Ovary (tissue), 9 donors: ENCODE data around the gene RETREG3. TPM values are rescaled to one million over a fixed set of nuclear protein-coding genes. Genes with fewer than 3 reads are reported as not detected.

Source experiments
- DNase-seq, 5 donors: peaks; one replicate each; pipeline ENCODE4 v3.0.0-alpha.2; 2019 to 2020
- H3K27ac ChIP-seq, 2 donors: fragments of 200-600 bp; one replicate each; pipeline versions ENCODE4 v1.5.1 to v1.8.0; 2019 to 2022
- H3K27me3 ChIP-seq: fragments of 200-600 bp; one replicate; pipeline ENCODE4 v1.8.0; 2022
- H3K36me3 ChIP-seq: fragments of 200-600 bp; sonication (generic); one replicate; pipeline ENCODE4 v1.5.1; 2019
- H3K4me1 ChIP-seq: one replicate; pipeline ENCODE4 v1.8.1; 2013; ENCODE audit warnings: mild to moderate bottlenecking, moderate library complexity; ENCODE audit not compliant: insufficient read depth
- H3K4me3 ChIP-seq: fragments of 200-600 bp; sonication (generic); one replicate; pipeline ENCODE4 v1.5.1; 2017
- H3K9me3 ChIP-seq, 2 donors: fragments of 200-600 bp in 1 of 2; sonication (generic) in 1 of 2; one replicate each; pipeline versions ENCODE4 v1.5.1 to v1.8.1; 2013 to 2019; ENCODE audit warnings: mild to moderate bottlenecking in 1 of 2, moderate library complexity in 1 of 2
- CTCF ChIP-seq, 3 donors: fragments of 450-650 bp in 2 of 3; fragments of 200-600 bp in 1 of 3; IDR thresholded peaks; one replicate each; pipeline versions ENCODE4 v1.5.1 to v1.8.0; 2016 to 2022; ENCODE audit warnings: antibody characterized with exemption in 3 of 3, mild to moderate bottlenecking in 1 of 3
- EP300 ChIP-seq: sonication (generic); formaldehyde crosslinking; IDR thresholded peaks from one replicate; pipeline ENCODE4 v1.6.1; 2017; ENCODE audit warnings: antibody characterized with exemption
- POLR2A ChIP-seq: fragments of 450-650 bp; IDR thresholded peaks from one replicate; pipeline ENCODE4 v1.6.1; 2017; ENCODE audit warnings: antibody characterized with exemption, mild to moderate bottlenecking, moderate library complexity
- WGBS, 3 donors: extraction: QIAGEN DNeasy Blood & Tissue Kit in 1 of 3; methylation state at CpG; one replicate each; pipeline versions ENCODE4 v1.1.5 to v1.1.7; 2013 to 2017; 5-methylcytosine and 5-hydroxymethylcytosine counted together
- intact Hi-C, 4 donors: fragments of 100-400 bp; cut with DNase I; formaldehyde crosslinking; loops; one replicate each; pipeline versions ENCODE4 v1.11.0 to v1.15.1; 2022 to 2023
- polyA plus RNA-seq, 2 donors: library from polyadenylated mRNA; stranded (reverse); fragments of 200-250 nt in 1 of 2; fragments of 350-450 nt in 1 of 2; fragmentation: Illumina TruSeq in 1 of 2; extraction: RNeasy Lipid Tissue Mini Kit (QIAGEN cat#74804) in 1 of 2; gene quantifications; one replicate each; pipeline ENCODE4 v1.2.3, GENCODE V29; 2013 to 2014
- total RNA-seq, 7 donors: library from RNA; depleted of rRNA in 2 of 7; stranded (reverse); fragments of >200 nt in 2 of 7; fragmentation: NEBNext Ultra II Directional in 3 of 7; extraction: Animal tissue kit (Norgen Biotek cat#: 25700) in 3 of 7; gene quantifications; one replicate each; pipeline versions ENCODE4 v1.1.0 to v1.2.4, GENCODE V29; 2016 to 2023
- donor health status: DM: no; HTN: no; CAD: no; lungs with moderate emphysema.
- donor health status: DM: no; HTN: no; CAD: no.
- donor health status: Bipolar disorder and iron deficiency.
- donor health status: DM: yes; HTN: yes; CAD: no.
- donor health status: DM: no; HTN: no; CAD: no.
- donor health status: DM: yes; HTN: yes; CAD: no.

RETREG3 gene
- total and polyA plus RNA-seq, 9 donors: 25.8 to 63.0 (median 46.4) TPM

GRCh38 chr17:42573095-42573494 lies 36.1 kb downstream of the RETREG3 start:
- intact Hi-C loops: no loop called here
- H3K27me3 ChIP-seq: no peaks in the 10 kb centered on the region
- no peak overlapping the region for H3K27ac ChIP-seq
- 73 to 82% (median 79%) methylated on average over 4 of the region's 4 CpGs for WGBS, 3 donors
- H3K4me1 ChIP-seq: peaks cover 4% of the 10 kb centered on the region
- H3K36me3 ChIP-seq: no peaks in the 10 kb centered on the region
- TF ChIP-seq CTCF (IDR thresholded peaks at IDR 0.05): no peak
- TF ChIP-seq POLR2A: no peak
- no peak for TF ChIP-seq EP300
- H3K4me3 ChIP-seq: no peak overlapping the region
- H3K9me3 ChIP-seq: no peaks in the 10 kb centered on the region
- no peak for DNase-seq

GRCh38 chr17:42571435-42572225 lies 37.5 kb downstream of the RETREG3 start:
- Histone ChIP-seq H3K27me3 (no peaks in the 10 kb centered on the region), H3K27ac (no peak overlapping the region), H3K9me3 (no peaks in the 10 kb centered on the region), H3K4me3 (no peak overlapping the region), H3K4me1 (peaks cover 2% of the 10 kb centered on the region), H3K36me3 (no peaks in the 10 kb centered on the region)
- peak in 1 of 5 donors; percentile 21 for DNase-seq
- TF ChIP-seq POLR2A (no peak), CTCF (IDR thresholded peaks at IDR 0.05) (no peak), EP300 (no peak)
- WGBS, 3 donors: 54 to 62% (median 55%) methylated on average over 12 of the region's 12 CpGs
- intact Hi-C loops: no loop called here

GRCh38 chr17:42568341-42569111 lies 40.6 kb downstream of the RETREG3 start:
- Histone ChIP-seq H3K4me3 (no peak overlapping the region), H3K27ac (no peak overlapping the region), H3K27me3 (no peaks in the 10 kb centered on the region), H3K4me1 (peaks cover 8% of the 10 kb centered on the region), H3K36me3 (no peaks in the 10 kb centered on the region), H3K9me3 (no peaks in the 10 kb centered on the region)
- TF ChIP-seq POLR2A (no peak), CTCF (IDR thresholded peaks at IDR 0.05) (no peak), EP300 (no peak)
- 82 to 88% (median 83%) methylated on average over 14 of the region's 14 CpGs for WGBS, 3 donors
- intact Hi-C loops: no loop called here
- peak in 1 of 5 donors; percentile 33 for DNase-seq

GRCh38 chr17:42566883-42567573 lies 42.1 kb downstream of the RETREG3 start, which contains the start of gene MLX:
Gene MLX (plus strand): TSS chr17:42567100. CDS start chr17:42567125, 25 bp downstream.
- no peaks in the 10 kb centered on the region for H3K36me3 ChIP-seq
- peaks cover 17% of the 10 kb centered on the region for H3K4me1 ChIP-seq
- TF ChIP-seq POLR2A (peak; percentile 36), CTCF (IDR thresholded peaks at IDR 0.05) (no peak)
- intact Hi-C loops: no loop called here
- peak within 1 kb of the TSS; percentile 65 to 80 for H3K27ac ChIP-seq
- 0 to 1% (median 0%) methylated on average over 32 to 72 of the region's 72 CpGs for WGBS, 3 donors
- DNase-seq: peak; percentile 95 to 98 (median 97)
- peak within 1 kb of the TSS; percentile 84 for H3K4me3 ChIP-seq
- no peaks in the 10 kb centered on the region for H3K9me3 ChIP-seq
- no peaks in the 10 kb centered on the region for H3K27me3 ChIP-seq
